Prostate gland (tissue), 2 donors: ENCODE measurements around the gene FBXO9. TPM values are rescaled to one million over a fixed set of nuclear protein-coding genes. Genes with fewer than 3 reads are reported as not detected.

Experiments
- DNase-seq: peaks from one replicate; pipeline ENCODE4 v3.0.0-alpha.2; 2019; ENCODE audit warnings: low spot score
- H3K27ac ChIP-seq, 2 donors: fragments of 200-600 bp; sonication (generic); 2 replicates each; pipeline ENCODE4 v1.5.1; 2017 to 2019
- H3K27me3 ChIP-seq: fragments of 200-600 bp; sonication (generic); replicated peaks from 2 replicates; pipeline ENCODE4 v1.5.1; 2019; ENCODE audit not compliant: insufficient read depth
- H3K36me3 ChIP-seq, 2 donors: fragments of 200-600 bp; sonication (generic); 1 replicate in 1 of 2; 2 replicates in 1 of 2; pipeline versions ENCODE4 v1.5.1 to v1.8.1; 2017 to 2019
- H3K4me1 ChIP-seq: fragments of 200-600 bp; sonication (generic); replicated peaks from 2 replicates; pipeline ENCODE4 v1.5.1; 2019
- H3K4me3 ChIP-seq, 2 donors: fragments of 200-600 bp; sonication (generic); 2 replicates each; pipeline ENCODE4 v1.5.1; 2017 to 2019
- H3K9me3 ChIP-seq: fragments of 200-600 bp; sonication (generic); 2 replicates; pipeline ENCODE4 v1.5.1; 2017
- CTCF ChIP-seq, 4 experiments: fragments of 200-600 bp in 2 of 4; fragments of 450-650 bp in 2 of 4; sonication (generic) in 2 of 4; IDR thresholded peaks; 1 replicate in 3 of 4; 2 replicates in 1 of 4; pipeline ENCODE4 v1.5.1; 2016 to 2019; ENCODE audit warnings: antibody characterized with exemption in 4 of 4, mild to moderate bottlenecking in 2 of 4, moderate library complexity in 2 of 4
- POLR2A ChIP-seq: fragments of 450-650 bp; IDR thresholded peaks from one replicate; pipeline ENCODE4 v1.6.1; 2016; ENCODE audit warnings: antibody characterized with exemption, mild to moderate bottlenecking
- POLR2AphosphoS5 ChIP-seq: sonication (generic); formaldehyde crosslinking; IDR thresholded peaks from one replicate; pipeline ENCODE4 v1.6.1; 2017; ENCODE audit warnings: antibody characterized with exemption
- WGBS: methylation state at CpG from one replicate; pipeline ENCODE4 v1.1.5; 2018; 5-methylcytosine and 5-hydroxymethylcytosine counted together
- intact Hi-C: fragments of 100-400 bp; cut with DNase I; formaldehyde crosslinking; loops from one replicate; pipeline ENCODE4 v1.14.2; 2022
- small RNA-seq, 2 donors: library from RNA; depleted of rRNA; stranded (forward); fragments of <200 nt; gene quantifications; one replicate each; pipeline ENCODE3, GENCODE V24; 2016
- total RNA-seq, 2 donors: library from RNA; depleted of rRNA; stranded (reverse); fragments of >200 nt; gene quantifications; one replicate each; pipeline ENCODE4 v1.1.0, GENCODE V29; 2016

FBXO9 gene
- total RNA-seq, 2 donors from 2014 or later = 55.6 to 89.2 TPM

- H3K4me3 ChIP-seq = no peak overlapping the region
- no peaks in the 10 kb centered on the region for H3K27me3 ChIP-seq
- no peak for TF ChIP-seq CTCF (IDR thresholded peaks at IDR 0.05)
- TF ChIP-seq POLR2A = no peak
- no peak for TF ChIP-seq POLR2AphosphoS5
- no peaks in the 10 kb centered on the region for H3K9me3 ChIP-seq
- DNase-seq = no peak
- H3K36me3 ChIP-seq = no peaks in the 10 kb centered on the region
- 71% methylated on average over 3 of the region's 3 CpGs for WGBS
- no peaks in the 10 kb centered on the region for H3K4me1 ChIP-seq
- intact Hi-C loops = no loop called here
- H3K27ac ChIP-seq = no peak overlapping the region
Observed at GRCh38 chr6:53143710-53144109, 78.5 kb downstream of the FBXO9 start.

- no peaks in the 10 kb centered on the region for H3K4me1 ChIP-seq
- WGBS = 95% methylated on average over 2 of the region's 2 CpGs
Observed at GRCh38 chr6:53144802-53145201, 79.6 kb downstream of the FBXO9 start.

GRCh38 chr6:53148684-53149083 lies 83.5 kb downstream of the FBXO9 start, which contains the start of gene GCM1:
Gene GCM1 (minus strand): TSS chr6:53148841. CDS start chr6:53145632, 3,209 bp downstream.
- WGBS = 82% methylated on average over 5 of the region's 5 CpGs
- intact Hi-C loops = no loop called here

More at GRCh38 chr6:53144802-53145201, 79.6 kb downstream of the FBXO9 start:
- no peak for TF ChIP-seq POLR2AphosphoS5
- TF ChIP-seq CTCF (IDR thresholded peaks at IDR 0.05) = no peak
- Histone ChIP-seq H3K4me3 (no peak overlapping the region), H3K9me3 (no peaks in the 10 kb centered on the region), H3K27me3 (no peaks in the 10 kb centered on the region), H3K36me3 (no peaks in the 10 kb centered on the region), H3K27ac (no peak overlapping the region)
- intact Hi-C loops = no loop called here
- DNase-seq = no peak

More at GRCh38 chr6:53148684-53149083, 83.5 kb downstream of the FBXO9 start, which contains the start of gene GCM1:
- no peaks in the 10 kb centered on the region for H3K9me3 ChIP-seq
- H3K4me3 ChIP-seq = no peak within 1 kb of the TSS
- TF ChIP-seq POLR2A = no peak
- no peak for TF ChIP-seq CTCF (IDR thresholded peaks at IDR 0.05)
- TF ChIP-seq POLR2AphosphoS5 = no peak
- no peaks in the 10 kb centered on the region for H3K36me3 ChIP-seq
- no peak for DNase-seq
- H3K4me1 ChIP-seq = no peaks in the 10 kb centered on the region
- H3K27me3 ChIP-seq = no peaks in the 10 kb centered on the region
- H3K27ac ChIP-seq = no peak within 1 kb of the TSS

Small RNA genes within 50 kb of the gene (small RNA-seq; reads per million reads assigned to genes)
- 0 reads per million in 2 donors for gene RN7SL244P

Other genes starting within 250 kb of the FBXO9 start
- not detected for gene GSTA5, start 224.6 kb upstream of the FBXO9 start, total RNA-seq
- gene GSTA3, start 155.7 kb upstream of the FBXO9 start, total RNA-seq = 10 to 100 TPM in 1 of 2 donors, not detected in 1; 20.2 TPM
- 10 to 100 TPM; 62.2 to 96.7 TPM for gene GSTA4, start 70.1 kb upstream of the FBXO9 start, total RNA-seq
- 10 to 100 TPM; 19.1 to 27.2 TPM for gene CILK1, start 3.6 kb upstream of the FBXO9 start, total RNA-seq
- under 1 TPM; 0.09 to 0.34 TPM for gene GCM1, start 83.4 kb downstream of the FBXO9 start, total RNA-seq